Mammary epithelial cell (primary cell): ENCODE data around the gene SNX9.
"Not testable (repeated sequence)": the region's sequence is repeated elsewhere in the genome, so short reads cannot be mapped to it uniquely, and the experiment has no call there.

Source experiments
- EZH2 ChIP-seq: IDR thresholded peaks from 2 replicates; pipeline ENCODE4 v1.6.1; 2012; ENCODE audit warnings: low read length, inconsistent platforms, borderline replicate concordance
- TF ChIP-seq, protein P1 (sequence below), 2 donors: IDR thresholded peaks in 1 of 2; conservative IDR thresholded peaks in 1 of 2; 2 replicates each; pipeline ENCODE4 v1.5.1; 2011 to 2012; ENCODE audit warnings: inconsistent platforms in 2 of 2, low read length in 2 of 2, mild to moderate bottlenecking in 2 of 2, control low read depth in 1 of 2, low read depth in 1 of 2; ENCODE audit not compliant: insufficient read depth in 1 of 2; ENCODE audit errors: extremely low read depth in 1 of 2

DNA sequence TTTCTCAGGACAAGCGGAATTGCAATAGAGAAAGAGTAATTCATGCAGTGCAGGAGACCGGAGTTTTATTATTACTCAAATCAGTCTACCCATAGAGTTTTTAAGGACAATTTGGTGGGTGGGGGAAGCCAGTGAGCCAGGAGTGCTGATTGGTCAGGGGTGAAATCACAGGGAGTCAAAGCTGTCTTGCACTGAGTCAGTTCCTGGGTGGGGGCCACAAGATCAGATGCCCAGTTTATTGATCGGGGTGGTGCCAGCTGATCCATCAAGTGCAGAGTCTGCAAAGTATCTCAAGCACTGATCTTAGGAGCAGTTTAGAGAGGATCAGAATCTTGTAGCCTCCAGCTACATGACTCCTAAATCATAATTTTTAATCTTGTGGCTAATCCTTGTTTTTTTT, 21.1 kb downstream of the SNX9 start:
- not testable (repeated sequence) for TF ChIP-seq EZH2
- TF ChIP-seq, protein P1, sequence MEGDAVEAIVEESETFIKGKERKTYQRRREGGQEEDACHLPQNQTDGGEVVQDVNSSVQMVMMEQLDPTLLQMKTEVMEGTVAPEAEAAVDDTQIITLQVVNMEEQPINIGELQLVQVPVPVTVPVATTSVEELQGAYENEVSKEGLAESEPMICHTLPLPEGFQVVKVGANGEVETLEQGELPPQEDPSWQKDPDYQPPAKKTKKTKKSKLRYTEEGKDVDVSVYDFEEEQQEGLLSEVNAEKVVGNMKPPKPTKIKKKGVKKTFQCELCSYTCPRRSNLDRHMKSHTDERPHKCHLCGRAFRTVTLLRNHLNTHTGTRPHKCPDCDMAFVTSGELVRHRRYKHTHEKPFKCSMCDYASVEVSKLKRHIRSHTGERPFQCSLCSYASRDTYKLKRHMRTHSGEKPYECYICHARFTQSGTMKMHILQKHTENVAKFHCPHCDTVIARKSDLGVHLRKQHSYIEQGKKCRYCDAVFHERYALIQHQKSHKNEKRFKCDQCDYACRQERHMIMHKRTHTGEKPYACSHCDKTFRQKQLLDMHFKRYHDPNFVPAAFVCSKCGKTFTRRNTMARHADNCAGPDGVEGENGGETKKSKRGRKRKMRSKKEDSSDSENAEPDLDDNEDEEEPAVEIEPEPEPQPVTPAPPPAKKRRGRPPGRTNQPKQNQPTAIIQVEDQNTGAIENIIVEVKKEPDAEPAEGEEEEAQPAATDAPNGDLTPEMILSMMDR (conservative IDR thresholded peaks at IDR 0.05 in 1 of 2, IDR thresholded peaks at IDR 0.05 in 1 of 2; ENCODE audit: extremely low read depth in 1 of 2, insufficient read depth in 1 of 2, low read depth in 1 of 2, low read length in 2 of 2) = not testable (repeated sequence)
